GM10248 (cell line): ENCODE data around the gene SLC9A7.

Experiments used
- CTCF ChIA-PET: fragments of 300-600 bp; sonication (Branson Sonifier 250); formaldehyde crosslinking; extraction: SDS; loops from one replicate; lab custom pipeline; 2021; ENCODE audit warnings: antibody characterized with exemption; lab: Yijun Ruan, JAX
- POLR2A ChIA-PET: fragments of 350-650 bp; sonication (Branson Sonifier 250); formaldehyde crosslinking; extraction: SDS; loops from one replicate; lab custom pipeline; 2020; ENCODE audit warnings: antibody characterized with exemption; lab: Yijun Ruan, JAX
- DNase-seq: peaks from one replicate; pipeline ENCODE4 v3.0.0; 2012; ENCODE audit errors: extremely low spot score
- CTCF ChIP-seq: IDR thresholded peaks from 2 replicates; pipeline ENCODE4 v1.5.1; 2012; ENCODE audit warnings: mild to moderate bottlenecking, low read depth; ENCODE audit errors: extremely low read depth, missing control alignments, control extremely low read depth

SLC9A7 gene

GRCh38 chrX:46551494-46552128 lies 207.3 kb downstream of the SLC9A7 start:
- POLR2A ChIA-PET: no interaction called here
- CTCF ChIA-PET: no interaction called here
- no peak for DNase-seq
- no peak for TF ChIP-seq CTCF

- POLR2A ChIA-PET: no interaction called here
- TF ChIP-seq CTCF: no peak
- CTCF ChIA-PET: no interaction called here
- DNase-seq: no peak
Measured at GRCh38 chrX:46549914-46550313, 209.0 kb downstream of the SLC9A7 start.
